ENCODE results near the gene TRIP12. TPM values are rescaled to one million over a fixed set of nuclear protein-coding genes. Genes with fewer than 3 reads are reported as not detected.

Gene TRIP12
- total and polyA plus RNA-seq, 8 donors: 13.4 to 342 (median 117) TPM

- TF ChIP-seq, protein P1, sequence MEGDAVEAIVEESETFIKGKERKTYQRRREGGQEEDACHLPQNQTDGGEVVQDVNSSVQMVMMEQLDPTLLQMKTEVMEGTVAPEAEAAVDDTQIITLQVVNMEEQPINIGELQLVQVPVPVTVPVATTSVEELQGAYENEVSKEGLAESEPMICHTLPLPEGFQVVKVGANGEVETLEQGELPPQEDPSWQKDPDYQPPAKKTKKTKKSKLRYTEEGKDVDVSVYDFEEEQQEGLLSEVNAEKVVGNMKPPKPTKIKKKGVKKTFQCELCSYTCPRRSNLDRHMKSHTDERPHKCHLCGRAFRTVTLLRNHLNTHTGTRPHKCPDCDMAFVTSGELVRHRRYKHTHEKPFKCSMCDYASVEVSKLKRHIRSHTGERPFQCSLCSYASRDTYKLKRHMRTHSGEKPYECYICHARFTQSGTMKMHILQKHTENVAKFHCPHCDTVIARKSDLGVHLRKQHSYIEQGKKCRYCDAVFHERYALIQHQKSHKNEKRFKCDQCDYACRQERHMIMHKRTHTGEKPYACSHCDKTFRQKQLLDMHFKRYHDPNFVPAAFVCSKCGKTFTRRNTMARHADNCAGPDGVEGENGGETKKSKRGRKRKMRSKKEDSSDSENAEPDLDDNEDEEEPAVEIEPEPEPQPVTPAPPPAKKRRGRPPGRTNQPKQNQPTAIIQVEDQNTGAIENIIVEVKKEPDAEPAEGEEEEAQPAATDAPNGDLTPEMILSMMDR (IDR thresholded peaks at IDR 0.05): peak in 3 of 7 experiments; percentile 16 to 26 (median 16)
- no peak for TF ChIP-seq POLR2AphosphoS5 (IDR thresholded peaks at IDR 0.05)
- H3K4me1 ChIP-seq: peaks cover 19 to 25% (median 23%) of the 10 kb centered on the region in 4 donors
- no peak overlapping the region for H3K4me3 ChIP-seq
- H3K27ac ChIP-seq: no peak overlapping the region
- H3K9me3 ChIP-seq: peaks cover 0 to 7% (median 1%) of the 10 kb centered on the region in 4 donors
- H3K27me3 ChIP-seq: peaks cover 13 to 91% (median 59%) of the 10 kb centered on the region in 3 donors
- H3K36me3 ChIP-seq: no peaks in the 10 kb centered on the region
- 4 to 12% (median 10%) methylated on average over 4 of the region's 4 CpGs for WGBS, 5 donors
- DNase-seq: peak in 1 of 2 donors; percentile 61
- intact Hi-C loops (cut with DNase I; ENCODE audit: low total_unique reads): no loop called here
Observed at GRCh38 chr2:229715895-229716507, 205.8 kb downstream of the TRIP12 start.

DNA sequence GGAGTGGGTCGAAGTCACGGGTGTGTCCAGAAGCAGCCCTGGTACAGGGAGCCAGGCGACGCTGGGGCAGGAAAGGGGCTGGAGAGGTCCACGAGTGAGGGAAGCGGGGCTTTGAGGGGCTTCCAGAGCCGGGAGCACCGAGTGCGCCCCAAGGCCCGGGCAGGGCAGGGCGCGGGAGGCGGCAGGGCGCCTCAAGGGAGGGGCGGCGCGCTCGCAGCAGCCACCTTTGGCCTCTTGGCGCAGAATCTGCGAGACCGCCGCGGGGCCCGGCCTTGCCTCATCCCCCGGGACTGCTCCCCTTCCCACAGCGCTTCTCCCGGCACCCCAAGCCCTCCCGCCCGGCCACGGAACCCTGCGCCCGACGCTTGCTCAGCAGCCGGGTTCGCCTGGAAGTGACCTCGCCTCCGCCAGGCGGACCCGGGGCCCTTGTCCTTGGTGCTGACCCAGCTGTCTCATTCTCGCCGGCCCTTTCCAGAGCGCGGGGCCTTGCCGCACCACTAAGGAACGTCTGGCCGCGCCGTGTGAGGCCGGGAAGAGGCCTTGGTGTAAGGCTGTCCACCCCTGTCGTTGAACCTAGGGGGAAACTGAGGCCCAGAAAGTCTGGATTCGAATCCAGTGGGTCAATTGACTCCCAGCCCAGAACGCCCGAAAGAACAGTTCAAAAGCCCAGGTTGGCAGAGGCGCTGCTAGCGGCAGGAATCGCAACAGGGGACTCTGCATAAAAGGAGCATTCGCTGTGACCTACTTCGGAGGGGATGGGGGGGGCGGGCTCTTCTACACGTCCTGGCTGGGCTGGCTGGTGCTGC, 206.9 kb downstream of the TRIP12 start:
- Histone ChIP-seq H3K36me3 (no peaks in the 10 kb centered on the region), H3K4me3 (peak overlapping the region; percentile 41 to 47 (median 44)), H3K27ac (no peak overlapping the region), H3K9me3 (peaks cover 0 to 7% (median 1%) of the 10 kb centered on the region in 4 donors), H3K4me1 (peaks cover 19 to 25% (median 23%) of the 10 kb centered on the region in 4 donors), H3K27me3 (peaks cover 13 to 94% (median 53%) of the 10 kb centered on the region in 3 donors)
- peak; percentile 51 to 82 for DNase-seq
- 1 to 4% (median 2%) methylated on average over 29 to 60 of the region's 60 CpGs for WGBS, 5 donors
- intact Hi-C loops (cut with DNase I; ENCODE audit: low total_unique reads): no loop called here
- no peak for TF ChIP-seq POLR2AphosphoS5 (IDR thresholded peaks at IDR 0.05)
- no peak for TF ChIP-seq POLR2A (IDR thresholded peaks at IDR 0.05)

DNA sequence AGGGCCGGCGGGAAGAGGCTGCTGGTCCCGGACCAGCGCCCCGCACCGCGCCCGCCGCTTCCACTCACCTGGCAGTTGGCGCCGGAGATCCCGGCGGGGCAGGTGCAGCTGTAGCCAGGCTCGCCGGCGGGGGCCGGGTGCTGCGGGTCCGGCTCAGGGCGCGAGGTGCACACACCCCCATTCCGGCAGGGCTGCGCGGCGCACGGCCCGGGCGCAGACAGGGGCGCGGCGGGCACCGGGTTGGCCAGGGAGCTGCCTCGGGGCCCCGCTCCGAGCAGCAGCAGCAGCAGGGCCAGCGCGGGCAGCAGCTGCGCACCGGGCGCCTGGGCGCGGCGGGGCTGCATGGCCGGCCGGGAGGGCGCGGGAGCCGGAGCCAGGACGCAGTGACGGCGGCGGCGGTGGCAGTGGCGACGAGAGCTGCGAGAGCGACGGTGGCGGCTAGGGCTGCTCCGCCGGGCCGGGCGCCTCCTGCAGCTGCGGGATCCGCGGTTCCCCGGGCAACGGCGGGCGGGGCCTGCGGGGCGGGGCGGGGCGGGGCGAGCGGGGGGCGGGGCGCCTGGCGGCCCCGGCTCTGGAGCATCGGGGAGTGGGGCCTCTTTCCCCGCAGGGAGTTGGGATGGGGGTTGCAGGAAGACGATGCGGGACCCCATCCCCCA, 207.6 kb downstream of the TRIP12 start, which contains the start of gene DNER:
Gene DNER (minus strand): TSS at position 476 of the 656 bp plus-strand sequence. CDS start 132 bp downstream, at position 344.
- Histone ChIP-seq H3K27me3 (peaks cover 13 to 98% (median 53%) of the 10 kb centered on the region in 3 donors), H3K4me3 (peak within 1 kb of the TSS; percentile 41 to 47 (median 44)), H3K9me3 (peaks cover 0 to 7% (median 1%) of the 10 kb centered on the region in 4 donors), H3K36me3 (no peaks in the 10 kb centered on the region), H3K4me1 (peaks cover 19 to 25% (median 23%) of the 10 kb centered on the region in 4 donors), H3K27ac (peak within 1 kb of the TSS in 2 of 5 donors; percentile 38 to 63)
- no peak for TF ChIP-seq POLR2AphosphoS5 (IDR thresholded peaks at IDR 0.05)
- TF ChIP-seq, protein P1 (IDR thresholded peaks at IDR 0.05): no peak
- TF ChIP-seq EP300 (IDR thresholded peaks at IDR 0.05): no peak
- no peak for TF ChIP-seq POLR2A (IDR thresholded peaks at IDR 0.05)
- 0 to 2% (median 1%) methylated on average over 12 to 84 of the region's 84 CpGs for WGBS, 5 donors
- intact Hi-C loops (cut with DNase I; ENCODE audit: low total_unique reads): no loop called here
- peak; percentile 42 to 69 for DNase-seq

Small RNAs within 50 kb of the gene (small RNA-seq; reads per million reads assigned to genes)
- gene RNU6-613P: 0 reads per million in 4 donors
- gene RNU6-964P: 0 reads per million in 4 donors

Other genes starting within 250 kb of the TRIP12 start
- gene DNER, start 207.5 kb downstream of the TRIP12 start, total RNA-seq: 10 to 100 TPM in 1 of 5 donors, 1 to 10 TPM in 4; 2.3 to 10.6 (median 7.6) TPM
- 1 to 10 TPM; 1.6 to 3.3 (median 3.2) TPM for gene DNER, start 207.5 kb downstream of the TRIP12 start, polyA plus RNA-seq
- 10 to 100 TPM in 1 of 5 donors, 1 to 10 TPM in 2, under 1 TPM in 1, not detected in 1; 0.58 to 12.1 (median 4.7) TPM for gene FBXO36, start 494 bp upstream of the TRIP12 start, total RNA-seq
- gene FBXO36, start 494 bp upstream of the TRIP12 start, polyA plus RNA-seq: 1 to 10 TPM; 1.0 to 3.2 (median 1.2) TPM
- gene SLC16A14, start 146.9 kb upstream of the TRIP12 start, total RNA-seq: 1 to 10 TPM in 2 of 5 donors, under 1 TPM in 1, not detected in 2; 0.45 to 5.7 (median 4.9) TPM
- 1 to 10 TPM in 1 of 3 donors, under 1 TPM in 2; 0.31 to 1.6 (median 0.37) TPM for gene SLC16A14, start 146.9 kb upstream of the TRIP12 start, polyA plus RNA-seq